Measurements from ENCODE around the gene MOGAT1. TPM values are rescaled to one million over a fixed set of nuclear protein-coding genes. Genes with fewer than 3 reads are reported as not detected.

MOGAT1 gene
- total RNA-seq, 1 donor from 2014 or later = not detected

GRCh38 chr2:222673273-222673672, 1.8 kb downstream of the MOGAT1 start:
- no peaks in the 10 kb centered on the region for H3K36me3 ChIP-seq (ENCODE audit: control insufficient read depth, insufficient read depth, low read length)
- no peak for DNase-seq (ENCODE audit: low read depth)
- no peak overlapping the region for H3K4me3 ChIP-seq (ENCODE audit: low read depth, low read length)
- no peak for TF ChIP-seq CTCF (IDR thresholded peaks at IDR 0.05; ENCODE audit: insufficient read depth, low read length, poor library complexity, severe bottlenecking)
- peaks cover 5% of the 10 kb centered on the region for H3K27me3 ChIP-seq (ENCODE audit: control insufficient read depth, insufficient read depth, low read length)

GRCh38 chr2:222673883-222674282, 2.4 kb downstream of the MOGAT1 start:
- DNase-seq (ENCODE audit: low read depth) = no peak
- no peak for TF ChIP-seq CTCF (IDR thresholded peaks at IDR 0.05; ENCODE audit: insufficient read depth, low read length, poor library complexity, severe bottlenecking)
- Histone ChIP-seq H3K36me3 (ENCODE audit: control insufficient read depth, insufficient read depth, low read length) (no peaks in the 10 kb centered on the region), H3K4me3 (ENCODE audit: low read depth, low read length) (no peak overlapping the region), H3K27me3 (ENCODE audit: control insufficient read depth, insufficient read depth, low read length) (peaks cover 5% of the 10 kb centered on the region)

DNA sequence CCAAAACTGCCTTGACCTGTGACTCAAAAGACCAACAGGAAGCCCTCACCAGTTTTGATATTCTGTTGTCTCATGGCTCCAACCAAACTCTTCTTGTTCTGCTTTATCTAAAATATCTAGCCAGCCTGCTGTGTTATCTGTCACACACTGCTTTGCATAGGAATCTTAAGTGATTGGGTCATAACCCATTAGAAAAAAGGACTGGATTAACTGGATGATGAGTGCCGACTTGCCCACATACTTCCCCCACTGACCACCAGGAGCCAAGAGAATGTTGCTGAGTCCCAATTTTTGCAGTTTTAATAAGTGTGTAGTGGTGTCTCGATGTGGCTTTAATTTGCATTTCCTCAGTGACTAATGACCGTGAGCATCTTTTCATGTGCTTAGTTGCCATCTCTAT, 6.5 kb downstream of the MOGAT1 start:
- no peak for DNase-seq (ENCODE audit: low read depth)
- TF ChIP-seq CTCF (IDR thresholded peaks at IDR 0.05; ENCODE audit: insufficient read depth, low read length, poor library complexity, severe bottlenecking) = no peak
- Histone ChIP-seq H3K4me3 (ENCODE audit: low read depth, low read length) (no peak overlapping the region), H3K36me3 (ENCODE audit: control insufficient read depth, insufficient read depth, low read length) (no peaks in the 10 kb centered on the region), H3K27me3 (ENCODE audit: control insufficient read depth, insufficient read depth, low read length) (no peaks in the 10 kb centered on the region)

DNA sequence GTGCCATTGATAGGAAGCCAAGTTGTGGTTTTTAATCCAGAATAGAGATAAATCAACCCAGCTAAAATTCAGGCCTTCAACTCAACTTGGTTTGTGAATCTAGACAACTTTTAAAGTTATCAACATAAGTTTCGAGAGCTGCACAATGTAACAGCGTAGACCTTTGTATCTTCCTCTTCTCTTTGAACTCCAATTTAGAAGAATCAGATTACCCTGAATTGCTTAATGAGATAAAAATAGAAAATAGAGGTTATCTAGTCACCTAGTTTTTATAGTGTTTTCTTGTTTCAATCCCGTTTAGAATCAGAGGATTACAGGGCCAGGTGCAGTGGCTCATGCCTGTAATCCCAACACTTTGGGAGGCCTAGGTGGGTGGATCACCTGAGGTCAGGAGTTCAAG, 12.3 kb downstream of the MOGAT1 start:
- H3K36me3 ChIP-seq (ENCODE audit: control insufficient read depth, insufficient read depth, low read length) = no peaks in the 10 kb centered on the region
- H3K27me3 ChIP-seq (ENCODE audit: control insufficient read depth, insufficient read depth, low read length) = no peaks in the 10 kb centered on the region
- no peak for DNase-seq (ENCODE audit: low read depth)
- no peak overlapping the region for H3K4me3 ChIP-seq (ENCODE audit: low read depth, low read length)
- TF ChIP-seq CTCF (IDR thresholded peaks at IDR 0.05; ENCODE audit: insufficient read depth, low read length, poor library complexity, severe bottlenecking) = no peak

- TF ChIP-seq CTCF (IDR thresholded peaks at IDR 0.05; ENCODE audit: insufficient read depth, low read length, poor library complexity, severe bottlenecking) = no peak
- no peaks in the 10 kb centered on the region for H3K27me3 ChIP-seq (ENCODE audit: control insufficient read depth, insufficient read depth, low read length)
- DNase-seq (ENCODE audit: low read depth) = no peak
- no peaks in the 10 kb centered on the region for H3K36me3 ChIP-seq (ENCODE audit: control insufficient read depth, insufficient read depth, low read length)
- H3K4me3 ChIP-seq (ENCODE audit: low read depth, low read length) = no peak overlapping the region
Observed at GRCh38 chr2:222686086-222686750, 14.8 kb downstream of the MOGAT1 start.

DNA sequence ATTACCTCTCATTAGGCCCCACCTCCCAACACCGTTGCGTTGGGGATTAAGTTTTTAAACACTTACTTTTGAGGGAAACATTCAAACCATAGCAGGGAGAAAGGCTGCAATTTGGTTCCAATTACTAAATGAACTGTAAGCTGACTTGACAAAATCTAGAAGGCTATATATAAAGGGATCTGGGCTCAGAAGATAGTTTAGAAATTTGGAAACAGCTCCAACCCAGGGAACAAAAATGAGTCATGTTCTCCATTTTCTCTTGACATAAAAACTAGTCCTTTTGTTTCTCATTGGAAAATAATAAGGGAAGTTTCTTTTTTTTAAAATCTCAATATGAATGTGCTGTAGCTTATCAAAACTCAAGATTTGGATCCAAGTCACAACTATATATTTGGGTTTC, 17.5 kb downstream of the MOGAT1 start:
- no peak for DNase-seq (ENCODE audit: low read depth)
- no peak for TF ChIP-seq CTCF (IDR thresholded peaks at IDR 0.05; ENCODE audit: insufficient read depth, low read length, poor library complexity, severe bottlenecking)
- Histone ChIP-seq H3K4me3 (ENCODE audit: low read depth, low read length) (no peak overlapping the region), H3K36me3 (ENCODE audit: control insufficient read depth, insufficient read depth, low read length) (no peaks in the 10 kb centered on the region), H3K27me3 (ENCODE audit: control insufficient read depth, insufficient read depth, low read length) (no peaks in the 10 kb centered on the region)

Measured in kidney epithelial cell (primary cell).